GM10248 (cell line): ENCODE measurements around the gene ZNF423.

Experiments
- CTCF ChIA-PET: fragments of 300-600 bp; sonication (Branson Sonifier 250); formaldehyde crosslinking; extraction: SDS; loops from one replicate; lab custom pipeline; 2021; ENCODE audit warnings: antibody characterized with exemption; lab: Yijun Ruan, JAX
- POLR2A ChIA-PET: fragments of 350-650 bp; sonication (Branson Sonifier 250); formaldehyde crosslinking; extraction: SDS; loops from one replicate; lab custom pipeline; 2020; ENCODE audit warnings: antibody characterized with exemption; lab: Yijun Ruan, JAX
- DNase-seq: peaks from one replicate; pipeline ENCODE4 v3.0.0; 2012; ENCODE audit errors: extremely low spot score
- TF ChIP-seq, protein P1 (sequence below): IDR thresholded peaks from 2 replicates; pipeline ENCODE4 v1.5.1; 2012; ENCODE audit warnings: mild to moderate bottlenecking, low read depth; ENCODE audit errors: extremely low read depth, missing control alignments, control extremely low read depth

Gene ZNF423

DNA sequence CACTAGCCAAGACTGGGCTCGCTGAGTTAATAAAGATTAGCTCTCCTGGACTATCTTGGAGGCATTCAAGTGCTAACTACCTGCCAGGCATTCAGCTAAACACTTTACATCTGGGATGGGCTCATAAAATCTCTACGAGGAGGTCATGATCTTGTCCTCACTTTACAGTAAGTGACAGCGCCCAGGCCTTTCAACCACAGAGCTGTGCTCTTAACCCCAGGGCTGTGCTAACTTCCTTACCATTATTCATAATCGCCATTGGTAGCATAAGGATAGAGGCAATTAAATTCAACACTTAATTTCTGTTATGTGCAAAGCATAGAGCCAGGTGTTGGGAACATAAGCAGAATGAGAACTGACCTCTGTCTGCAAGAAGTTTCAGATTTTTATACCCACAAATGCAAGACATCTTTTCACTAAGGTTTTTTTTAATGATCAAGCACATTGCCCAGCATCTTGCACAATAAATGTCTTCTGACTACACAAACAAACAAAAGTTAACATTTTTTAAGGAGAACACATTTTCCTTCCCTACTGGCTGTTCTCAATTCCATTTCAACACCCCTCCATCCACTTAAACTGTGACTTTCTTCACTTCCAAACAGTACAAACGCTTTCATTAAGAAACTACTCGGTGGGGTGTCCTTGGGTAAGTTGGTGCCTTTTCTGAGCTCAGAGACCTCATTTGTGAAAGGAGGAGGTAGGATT lies 310.0 kb downstream of the ZNF423 start:
- ChIA-PET CTCF (no interaction called here), POLR2A (no interaction called here)

DNA sequence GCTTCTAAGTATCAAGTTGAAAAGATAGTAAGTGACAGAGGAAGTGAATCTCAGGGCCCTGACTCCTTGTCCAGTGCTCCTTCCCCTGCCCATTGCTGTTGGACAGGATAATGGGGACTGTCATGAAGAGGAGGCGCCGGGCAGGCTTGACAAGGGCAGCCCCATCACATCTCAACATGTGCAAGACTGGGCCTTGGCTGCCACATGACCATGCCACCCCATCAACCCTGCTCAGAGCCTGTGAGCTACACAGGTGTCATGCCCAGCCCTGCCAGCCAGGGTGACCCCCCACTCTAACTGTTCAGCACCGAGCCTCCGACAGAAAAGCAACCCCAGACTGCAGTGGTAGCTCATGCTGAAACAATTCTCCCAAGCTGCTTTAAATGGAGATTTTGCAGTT lies 310.7 kb downstream of the ZNF423 start:
- DNase-seq: no peak
- ChIA-PET CTCF (no interaction called here), POLR2A (no interaction called here)
- TF ChIP-seq, protein P1, sequence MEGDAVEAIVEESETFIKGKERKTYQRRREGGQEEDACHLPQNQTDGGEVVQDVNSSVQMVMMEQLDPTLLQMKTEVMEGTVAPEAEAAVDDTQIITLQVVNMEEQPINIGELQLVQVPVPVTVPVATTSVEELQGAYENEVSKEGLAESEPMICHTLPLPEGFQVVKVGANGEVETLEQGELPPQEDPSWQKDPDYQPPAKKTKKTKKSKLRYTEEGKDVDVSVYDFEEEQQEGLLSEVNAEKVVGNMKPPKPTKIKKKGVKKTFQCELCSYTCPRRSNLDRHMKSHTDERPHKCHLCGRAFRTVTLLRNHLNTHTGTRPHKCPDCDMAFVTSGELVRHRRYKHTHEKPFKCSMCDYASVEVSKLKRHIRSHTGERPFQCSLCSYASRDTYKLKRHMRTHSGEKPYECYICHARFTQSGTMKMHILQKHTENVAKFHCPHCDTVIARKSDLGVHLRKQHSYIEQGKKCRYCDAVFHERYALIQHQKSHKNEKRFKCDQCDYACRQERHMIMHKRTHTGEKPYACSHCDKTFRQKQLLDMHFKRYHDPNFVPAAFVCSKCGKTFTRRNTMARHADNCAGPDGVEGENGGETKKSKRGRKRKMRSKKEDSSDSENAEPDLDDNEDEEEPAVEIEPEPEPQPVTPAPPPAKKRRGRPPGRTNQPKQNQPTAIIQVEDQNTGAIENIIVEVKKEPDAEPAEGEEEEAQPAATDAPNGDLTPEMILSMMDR: no peak

More for the DNA sequence above, 310.0 kb downstream of the ZNF423 start:
- TF ChIP-seq, protein P1: no peak
- no peak for DNase-seq

DNA sequence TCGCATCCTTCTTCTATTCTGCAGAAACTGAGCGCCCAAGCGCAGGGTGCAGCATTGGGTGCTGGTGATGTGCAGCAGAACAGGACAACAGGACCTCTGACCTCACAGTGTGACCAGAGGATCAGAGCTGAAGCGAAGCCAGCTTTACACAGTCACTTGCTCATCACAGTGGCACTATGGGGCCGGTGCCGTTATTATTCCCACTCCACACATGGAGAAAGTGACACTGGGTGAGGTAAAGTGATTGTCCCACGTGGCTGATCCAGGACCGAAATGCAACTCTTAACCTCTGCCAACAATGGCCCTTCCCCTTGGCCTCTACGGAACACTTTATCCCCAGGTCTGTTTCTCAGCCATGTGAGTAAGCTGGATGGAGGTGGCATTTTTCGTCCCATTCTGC lies 311.1 kb downstream of the ZNF423 start:
- TF ChIP-seq, protein P1: no peak
- POLR2A ChIA-PET: no interaction called here
- CTCF ChIA-PET: no interaction called here
- DNase-seq: no peak

DNA sequence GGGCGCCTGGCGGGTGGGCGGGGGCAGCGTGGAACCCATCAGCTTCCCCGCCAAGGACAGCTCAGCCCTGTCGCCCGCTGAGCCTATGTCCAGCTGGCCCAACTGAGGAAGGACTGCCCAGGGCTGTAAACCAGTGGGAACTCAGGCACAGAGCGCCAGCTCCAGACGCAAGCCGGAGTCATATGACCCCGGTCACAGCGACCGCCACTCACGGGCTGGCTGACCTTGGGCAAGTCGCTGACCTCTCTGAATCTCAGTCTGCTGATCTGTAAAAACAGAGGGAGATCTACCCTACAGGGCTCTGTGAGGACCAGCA lies 312.3 kb downstream of the ZNF423 start:
- ChIA-PET CTCF (interaction anchor here (0.9 to 1.2 kb wide), 2 partner anchors 9 to 13 kb away, joined by 3 to 4 read pairs; no protein-coding TSS in a partner anchor), POLR2A (no interaction called here)
- no peak for DNase-seq
- TF ChIP-seq, protein P1: no peak

DNA sequence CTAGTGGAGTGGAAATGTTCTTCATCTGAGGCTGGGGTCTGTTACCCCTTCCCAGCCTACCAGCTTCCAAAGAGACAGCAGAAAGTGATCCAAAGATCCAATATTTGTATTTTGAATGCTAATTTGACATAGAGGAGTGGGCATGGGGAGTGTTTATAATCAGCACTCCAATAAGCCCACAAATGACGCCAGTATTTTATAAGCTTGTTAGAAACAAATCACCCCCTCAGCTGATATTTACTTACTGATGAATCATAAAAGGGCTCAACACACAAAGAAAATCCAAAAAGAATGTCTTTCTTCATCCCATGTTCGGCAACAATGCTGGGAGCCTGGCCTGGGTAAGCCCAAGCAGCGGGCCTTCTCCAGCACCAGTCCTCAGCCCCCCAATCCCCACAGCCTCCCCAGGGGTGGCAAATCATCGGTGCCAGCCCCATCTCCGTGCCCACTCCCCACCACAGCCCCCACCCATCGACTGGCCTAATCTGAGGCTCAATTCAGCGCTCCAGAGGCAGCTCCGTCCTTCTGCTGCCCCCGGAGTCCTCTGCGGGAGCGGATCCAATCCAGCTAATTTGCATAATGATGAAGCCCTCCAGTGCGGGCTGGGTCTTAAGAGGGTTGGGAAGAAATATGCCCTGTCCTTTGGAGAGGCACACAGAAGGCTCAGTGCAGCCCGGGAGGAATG lies 312.8 kb downstream of the ZNF423 start:
- CTCF ChIA-PET: interaction anchor here (0.9 to 1.2 kb wide), 2 partner anchors 8 to 13 kb away, joined by 3 to 4 read pairs; no protein-coding TSS in a partner anchor

DNA sequence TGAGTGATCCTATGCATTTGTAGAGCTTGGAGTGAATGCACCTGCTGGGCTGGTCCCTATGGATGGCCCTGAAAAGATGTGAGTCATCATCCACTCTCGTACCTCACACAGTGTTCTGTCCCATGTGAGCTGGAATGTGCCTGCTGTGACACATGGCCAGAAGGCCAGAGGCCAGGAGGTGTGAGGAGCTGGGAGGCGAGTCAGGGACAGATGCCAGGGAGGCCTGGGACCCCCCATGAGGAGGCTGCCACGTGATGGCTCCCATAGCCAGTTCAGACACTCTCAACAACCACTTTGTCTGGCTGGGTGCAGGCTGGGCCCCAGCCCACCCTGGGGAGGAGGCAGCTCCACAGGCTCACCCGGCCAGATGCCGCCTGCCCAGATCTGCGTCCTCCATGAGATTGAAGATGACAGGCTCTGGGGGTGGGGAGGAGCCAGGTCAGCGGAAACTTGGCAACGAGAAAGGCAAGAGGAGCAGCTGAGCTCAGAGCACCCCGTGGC lies 313.5 kb downstream of the ZNF423 start:
- CTCF ChIA-PET: interaction anchor here (1.2 kb wide), 1 partner anchor 14 kb away, joined by 4 read pairs; no protein-coding TSS in a partner anchor
- POLR2A ChIA-PET: no interaction called here
- DNase-seq: no peak
- TF ChIP-seq, protein P1: no peak

More for the DNA sequence above, 312.8 kb downstream of the ZNF423 start:
- POLR2A ChIA-PET: no interaction called here
- DNase-seq: no peak
- TF ChIP-seq, protein P1: no peak
